Activated T-helper 1 cell treated with anti-CD3 and anti-CD28 coated beads, Interleukin-12 subunit alpha, Interleukin-12 subunit beta, Interleukin-2, Interleukin-4 antibody, amounts not matched to agents 30 ng/mL and 10 ng/mL and 1 ng/mL, durations not matched to agents 14 hours and 24 hours and 36 hours (primary cell): ENCODE measurements around the gene FBXW7. TPM values are rescaled to one million over a fixed set of nuclear protein-coding genes. Genes with fewer than 3 reads are reported as not detected.
A peak's percentile ranks its signal among the peaks of the same experiment; 100 is the strongest.

Source experiments
- DNase-seq: peaks from one replicate; pipeline ENCODE4 v3.0.0; 2021; ENCODE audit warnings: low spot score
- H3K27ac Mint-ChIP-seq: one replicate; pipeline ENCODE4 v1.8.0; 2021; ENCODE audit warnings: mild to moderate bottlenecking, mixed read lengths
- H3K27me3 Mint-ChIP-seq: one replicate; pipeline ENCODE4 v1.8.0; 2022; ENCODE audit warnings: mild to moderate bottlenecking, moderate library complexity, mixed read lengths; ENCODE audit not compliant: insufficient read depth
- H3K36me3 Mint-ChIP-seq: one replicate; pipeline ENCODE4 v1.8.0; 2021; ENCODE audit warnings: low read depth, mixed read lengths
- H3K4me1 Mint-ChIP-seq: one replicate; pipeline ENCODE4 v1.8.0; 2021; ENCODE audit warnings: low read depth, mixed read lengths
- H3K4me3 Mint-ChIP-seq: one replicate; pipeline ENCODE4 v1.8.0; 2021; ENCODE audit warnings: mild to moderate bottlenecking, moderate library complexity, mixed read lengths
- H3K9me3 Mint-ChIP-seq: one replicate; pipeline ENCODE4 v1.8.0; 2021; ENCODE audit warnings: mixed read lengths
- intact Hi-C: fragments of 100-400 bp; cut with micrococcal nuclease; formaldehyde crosslinking; loops from one replicate; pipeline ENCODE4 v1.15.1; 2024
- total RNA-seq: library from RNA; stranded (reverse); gene quantifications from 2 replicates; pipeline ENCODE4 v1.2.3, GENCODE V29; 2022

Gene FBXW7, protein sequence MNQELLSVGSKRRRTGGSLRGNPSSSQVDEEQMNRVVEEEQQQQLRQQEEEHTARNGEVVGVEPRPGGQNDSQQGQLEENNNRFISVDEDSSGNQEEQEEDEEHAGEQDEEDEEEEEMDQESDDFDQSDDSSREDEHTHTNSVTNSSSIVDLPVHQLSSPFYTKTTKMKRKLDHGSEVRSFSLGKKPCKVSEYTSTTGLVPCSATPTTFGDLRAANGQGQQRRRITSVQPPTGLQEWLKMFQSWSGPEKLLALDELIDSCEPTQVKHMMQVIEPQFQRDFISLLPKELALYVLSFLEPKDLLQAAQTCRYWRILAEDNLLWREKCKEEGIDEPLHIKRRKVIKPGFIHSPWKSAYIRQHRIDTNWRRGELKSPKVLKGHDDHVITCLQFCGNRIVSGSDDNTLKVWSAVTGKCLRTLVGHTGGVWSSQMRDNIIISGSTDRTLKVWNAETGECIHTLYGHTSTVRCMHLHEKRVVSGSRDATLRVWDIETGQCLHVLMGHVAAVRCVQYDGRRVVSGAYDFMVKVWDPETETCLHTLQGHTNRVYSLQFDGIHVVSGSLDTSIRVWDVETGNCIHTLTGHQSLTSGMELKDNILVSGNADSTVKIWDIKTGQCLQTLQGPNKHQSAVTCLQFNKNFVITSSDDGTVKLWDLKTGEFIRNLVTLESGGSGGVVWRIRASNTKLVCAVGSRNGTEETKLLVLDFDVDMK
- total RNA-seq = 53.0 and 53.3 TPM in 2 replicates

DNA sequence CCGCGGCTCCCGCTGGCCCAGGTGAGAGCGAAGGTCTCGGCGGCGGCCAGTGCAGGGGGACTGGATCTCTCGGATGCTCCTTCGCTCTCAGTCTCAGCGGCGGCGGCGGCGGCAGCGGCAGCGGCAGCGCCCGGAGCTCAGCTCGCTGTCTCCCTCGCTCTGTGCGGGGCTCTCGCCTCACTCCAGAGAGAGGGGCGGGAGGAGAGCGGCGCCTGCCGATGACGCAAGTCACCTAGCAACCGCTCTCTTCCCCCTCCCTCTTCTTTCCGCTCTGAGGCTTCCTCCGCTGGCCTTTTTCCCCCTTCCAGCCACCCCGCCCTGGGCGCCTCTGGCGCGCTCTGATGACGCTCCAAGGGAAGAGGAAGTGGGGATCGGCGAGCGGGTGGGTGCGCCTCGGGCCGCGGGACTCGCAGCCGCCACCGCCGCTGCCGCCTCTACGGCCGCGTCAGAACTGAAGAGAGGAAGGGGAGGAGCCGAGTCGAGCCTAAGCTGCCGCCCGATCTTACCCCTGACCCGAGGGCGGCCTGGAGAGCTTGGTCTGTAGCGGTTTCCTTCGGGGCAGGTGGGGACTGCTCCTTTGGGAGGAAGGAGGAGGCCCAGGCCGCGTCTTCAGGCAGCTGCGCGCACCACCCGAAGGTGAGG, at the start of gene FBXW7:
Gene FBXW7 (minus strand): TSS at position 190 of the 642 bp plus-strand sequence. CDS start 124,289 bp downstream, outside the sequence.
- H3K36me3 Mint-ChIP-seq = peaks cover 35% of the 10 kb centered on the region

DNA sequence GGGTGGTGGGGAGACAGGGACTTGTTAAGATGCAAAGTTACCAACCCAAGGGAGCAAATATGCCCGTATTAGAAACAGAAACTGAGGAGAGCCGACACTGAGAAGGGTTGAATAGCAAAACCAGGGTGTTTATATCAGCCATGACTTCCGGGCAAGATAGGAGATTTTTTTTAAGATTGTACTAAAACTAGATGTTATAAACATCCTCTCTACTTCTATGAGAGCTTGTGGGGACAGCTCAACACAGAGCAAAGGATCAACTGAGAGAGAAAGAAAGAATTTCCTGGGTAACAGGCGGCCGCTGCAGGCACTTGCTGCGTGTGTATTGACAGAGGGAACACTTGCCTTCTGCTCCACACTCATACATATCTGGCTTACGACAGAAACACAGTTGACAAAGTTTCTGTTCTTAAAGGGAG, 49.1 kb upstream of the FBXW7 start:
- intact Hi-C loops = no loop called here
- DNase-seq = no peak
- Mint-ChIP-seq H3K27me3 (peaks cover 8% of the 10 kb centered on the region), H3K4me3 (peak overlapping the region; percentile 11), H3K36me3 (peaks cover 2% of the 10 kb centered on the region), H3K4me1 (peaks cover 4% of the 10 kb centered on the region), H3K9me3 (no peaks in the 10 kb centered on the region), H3K27ac (peak overlapping the region; percentile 66)

More for the DNA sequence above, at the start of gene FBXW7:
- intact Hi-C loops = loop anchor here (1.0 to 10.0 kb wide), 17 partner anchors 15 to 1521 kb away; partner anchors contain the start of genes ARFIP1, GATB, LRBA and RPS3A
- H3K9me3 Mint-ChIP-seq = no peaks in the 10 kb centered on the region
- DNase-seq = peak; percentile 100
- no peaks in the 10 kb centered on the region for H3K27me3 Mint-ChIP-seq
- peak within 1 kb of the TSS; percentile 100 for H3K27ac Mint-ChIP-seq
- peak within 1 kb of the TSS; percentile 99 for H3K4me3 Mint-ChIP-seq
- H3K4me1 Mint-ChIP-seq = peaks cover 63% of the 10 kb centered on the region

DNA sequence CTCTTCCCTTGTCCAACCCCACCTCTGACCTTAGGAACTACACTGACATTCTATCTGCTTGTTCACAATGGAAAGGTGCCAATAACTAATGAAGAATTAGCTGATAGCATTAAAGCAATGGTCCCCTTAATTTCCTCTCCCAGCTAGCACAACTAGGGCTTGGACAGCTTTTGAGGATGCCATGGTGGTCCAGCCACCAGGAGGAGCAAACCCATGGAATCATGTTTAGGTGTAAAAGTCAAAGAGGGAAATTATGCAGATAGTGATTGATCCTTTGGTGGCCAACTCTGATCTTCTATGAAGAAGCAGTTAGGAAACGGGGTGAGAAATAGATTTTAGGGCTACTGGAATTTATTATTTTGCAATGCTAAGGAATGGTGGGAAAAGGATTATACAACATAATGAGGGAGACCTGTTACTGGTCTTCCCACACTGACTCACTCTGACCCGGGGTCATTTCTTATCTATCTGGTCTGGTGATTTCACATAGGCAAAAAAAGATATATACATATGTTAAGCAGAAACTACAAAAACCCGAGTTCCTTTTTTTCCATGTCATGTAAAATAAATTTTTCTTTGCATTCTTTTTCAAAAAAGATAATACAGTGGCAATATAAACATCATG, 45.8 kb upstream of the FBXW7 start:
- Mint-ChIP-seq H3K4me1 (peaks cover 4% of the 10 kb centered on the region), H3K27ac (no peak overlapping the region), H3K9me3 (no peaks in the 10 kb centered on the region), H3K4me3 (no peak overlapping the region), H3K36me3 (peaks cover 2% of the 10 kb centered on the region), H3K27me3 (peaks cover 10% of the 10 kb centered on the region)
- intact Hi-C loops = no loop called here
- DNase-seq = no peak

DNA sequence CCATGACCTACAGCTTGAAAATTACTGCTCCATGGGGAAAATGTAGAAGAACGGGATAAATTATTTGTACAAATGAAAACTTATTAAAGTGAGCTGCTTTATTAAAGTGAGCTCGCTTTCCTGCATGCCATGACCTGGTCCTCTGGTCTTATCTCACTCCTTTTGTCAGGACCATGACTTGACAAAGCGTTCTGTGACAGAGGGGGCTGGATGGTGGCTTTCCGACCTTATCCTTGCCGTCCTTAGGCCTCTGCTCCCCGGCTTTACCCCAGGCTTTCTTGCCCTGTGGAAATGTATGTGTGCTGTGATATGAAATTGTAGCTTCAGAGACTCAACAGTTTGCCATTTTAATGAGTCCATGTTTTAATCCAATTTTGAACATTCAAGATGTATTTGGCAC, 44.0 kb upstream of the FBXW7 start:
- intact Hi-C loops = no loop called here
- Mint-ChIP-seq H3K4me1 (no peaks in the 10 kb centered on the region), H3K27me3 (peaks cover 10% of the 10 kb centered on the region)

GRCh38 chr4:152579107-152579764, 43.3 kb upstream of the FBXW7 start:
- Mint-ChIP-seq H3K4me1 (no peaks in the 10 kb centered on the region), H3K9me3 (no peaks in the 10 kb centered on the region), H3K27ac (no peak overlapping the region), H3K27me3 (peaks cover 11% of the 10 kb centered on the region), H3K4me3 (no peak overlapping the region), H3K36me3 (peaks cover 3% of the 10 kb centered on the region)
- intact Hi-C loops = no loop called here
- DNase-seq = no peak

More for the DNA sequence above, 44.0 kb upstream of the FBXW7 start:
- no peak overlapping the region for H3K27ac Mint-ChIP-seq
- H3K9me3 Mint-ChIP-seq = no peaks in the 10 kb centered on the region
- H3K4me3 Mint-ChIP-seq = no peak overlapping the region
- peaks cover 2% of the 10 kb centered on the region for H3K36me3 Mint-ChIP-seq
- DNase-seq = no peak

DNA sequence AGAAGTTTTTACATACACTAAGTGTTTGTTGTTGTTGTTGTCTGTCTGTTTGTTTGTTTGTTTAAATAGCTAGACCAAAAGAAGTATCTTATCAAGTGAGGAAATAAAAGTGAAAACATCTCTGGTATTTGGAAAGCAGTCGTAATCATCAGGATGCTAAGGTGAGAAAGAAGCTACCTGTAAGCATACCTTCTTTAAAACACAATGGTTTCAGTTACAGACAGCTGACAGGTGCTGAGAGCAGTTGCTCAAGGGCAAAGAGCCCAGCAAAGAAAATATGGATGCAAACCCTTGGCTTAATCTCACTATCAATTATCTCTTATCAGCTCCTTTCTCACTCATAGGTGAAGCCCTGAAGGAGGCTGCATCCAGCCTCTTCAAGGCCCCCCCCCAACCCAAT, 42.8 kb upstream of the FBXW7 start:
- H3K9me3 Mint-ChIP-seq = no peaks in the 10 kb centered on the region

GRCh38 chr4:152577708-152578396, 42.0 kb upstream of the FBXW7 start:
- Mint-ChIP-seq H3K27ac (no peak overlapping the region), H3K36me3 (peaks cover 3% of the 10 kb centered on the region), H3K4me3 (no peak overlapping the region), H3K4me1 (no peaks in the 10 kb centered on the region), H3K9me3 (no peaks in the 10 kb centered on the region), H3K27me3 (peaks cover 13% of the 10 kb centered on the region)
- DNase-seq = no peak
- intact Hi-C loops = no loop called here

More for the DNA sequence above, 42.8 kb upstream of the FBXW7 start:
- Mint-ChIP-seq H3K4me1 (no peaks in the 10 kb centered on the region), H3K4me3 (no peak overlapping the region), H3K36me3 (peaks cover 3% of the 10 kb centered on the region), H3K27me3 (peaks cover 11% of the 10 kb centered on the region), H3K27ac (no peak overlapping the region)
- intact Hi-C loops = no loop called here
- no peak for DNase-seq

- no peak overlapping the region for H3K4me3 Mint-ChIP-seq
- H3K27me3 Mint-ChIP-seq = peaks cover 8% of the 10 kb centered on the region
- H3K9me3 Mint-ChIP-seq = no peaks in the 10 kb centered on the region
- no peaks in the 10 kb centered on the region for H3K4me1 Mint-ChIP-seq
- no peak for DNase-seq
- intact Hi-C loops = no loop called here
- H3K36me3 Mint-ChIP-seq = peaks cover 1% of the 10 kb centered on the region
- no peak overlapping the region for H3K27ac Mint-ChIP-seq
Measured at GRCh38 chr4:152575533-152575932, 39.6 kb upstream of the FBXW7 start.

DNA sequence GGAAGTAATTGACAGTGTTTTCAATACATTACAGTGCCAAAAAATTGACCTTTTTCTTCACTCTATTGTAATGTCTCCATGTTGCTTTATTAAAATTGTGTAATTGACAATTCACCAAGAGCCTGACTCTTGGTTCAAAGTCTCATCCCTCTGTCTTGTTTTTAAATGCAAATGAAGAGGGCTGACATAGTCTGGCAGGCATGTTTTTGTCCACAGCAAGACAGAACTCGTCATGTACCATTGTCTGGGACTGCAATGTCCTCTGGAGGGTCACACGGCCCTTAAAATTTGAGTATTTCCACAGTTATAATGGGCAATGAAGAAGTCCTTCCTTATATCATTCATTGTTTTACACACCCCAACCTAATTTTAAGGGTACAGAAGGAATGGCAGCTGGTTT, 38.0 kb upstream of the FBXW7 start:
- Mint-ChIP-seq H3K9me3 (no peaks in the 10 kb centered on the region), H3K4me3 (no peak overlapping the region), H3K4me1 (no peaks in the 10 kb centered on the region), H3K27ac (no peak overlapping the region), H3K27me3 (peaks cover 8% of the 10 kb centered on the region), H3K36me3 (peaks cover 1% of the 10 kb centered on the region)
- intact Hi-C loops = no loop called here
- no peak for DNase-seq

- no peak for DNase-seq
- Mint-ChIP-seq H3K9me3 (no peaks in the 10 kb centered on the region), H3K27me3 (peaks cover 7% of the 10 kb centered on the region), H3K4me3 (no peak overlapping the region), H3K27ac (no peak overlapping the region), H3K4me1 (no peaks in the 10 kb centered on the region), H3K36me3 (peaks cover 1% of the 10 kb centered on the region)
- intact Hi-C loops = no loop called here
Measured at GRCh38 chr4:152572417-152573086, 36.7 kb upstream of the FBXW7 start.

GRCh38 chr4:152571770-152572169, 35.9 kb upstream of the FBXW7 start:
- peaks cover 1% of the 10 kb centered on the region for H3K36me3 Mint-ChIP-seq
- H3K9me3 Mint-ChIP-seq = no peaks in the 10 kb centered on the region
- H3K4me1 Mint-ChIP-seq = no peaks in the 10 kb centered on the region
- H3K27ac Mint-ChIP-seq = no peak overlapping the region
- intact Hi-C loops = no loop called here
- H3K4me3 Mint-ChIP-seq = no peak overlapping the region
- DNase-seq = no peak
- H3K27me3 Mint-ChIP-seq = peaks cover 6% of the 10 kb centered on the region
